Superior temporal gyrus (tissue), 1 donor: ENCODE measurements around the gene CPLX3.
A peak's percentile ranks its signal among the peaks of the same experiment; 100 is the strongest.
"Not testable (repeated sequence)": the region's sequence is repeated elsewhere in the genome, so short reads cannot be mapped to it uniquely, and the experiment has no call there.

Experiments
- DNase-seq: peaks from one replicate; pipeline ENCODE4 v3.0.0-alpha.2; 2016; ENCODE audit errors: extremely low spot score

Gene CPLX3, protein sequence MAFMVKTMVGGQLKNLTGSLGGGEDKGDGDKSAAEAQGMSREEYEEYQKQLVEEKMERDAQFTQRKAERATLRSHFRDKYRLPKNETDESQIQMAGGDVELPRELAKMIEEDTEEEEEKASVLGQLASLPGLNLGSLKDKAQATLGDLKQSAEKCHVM

DNA sequence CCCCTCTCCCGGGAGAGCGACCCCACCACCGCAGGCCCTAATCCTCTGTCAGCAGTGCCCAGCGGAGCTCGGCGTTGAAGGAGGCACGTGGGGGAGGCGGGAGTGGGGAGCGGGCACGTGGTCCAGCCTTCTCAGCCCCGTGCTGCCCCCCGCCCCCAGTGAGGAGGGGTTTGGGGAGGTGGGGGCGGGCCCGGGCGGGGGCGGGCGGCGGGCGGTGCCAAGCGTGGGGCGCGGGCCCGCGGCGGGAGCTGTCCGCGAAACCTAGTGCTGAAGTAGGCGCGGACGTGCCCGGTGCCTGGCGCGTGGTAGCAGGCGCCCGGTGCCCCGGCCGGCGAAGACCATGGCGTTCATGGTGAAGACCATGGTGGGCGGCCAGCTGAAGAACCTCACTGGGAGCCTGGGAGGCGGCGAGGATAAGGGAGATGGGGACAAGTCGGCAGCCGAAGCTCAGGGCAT, at the start of gene CPLX3:
CPLX3 (plus strand) TSS at position 264 of the 456 bp plus-strand sequence; CDS start at position 341, 77 bp downstream.
- no peak for DNase-seq

DNA sequence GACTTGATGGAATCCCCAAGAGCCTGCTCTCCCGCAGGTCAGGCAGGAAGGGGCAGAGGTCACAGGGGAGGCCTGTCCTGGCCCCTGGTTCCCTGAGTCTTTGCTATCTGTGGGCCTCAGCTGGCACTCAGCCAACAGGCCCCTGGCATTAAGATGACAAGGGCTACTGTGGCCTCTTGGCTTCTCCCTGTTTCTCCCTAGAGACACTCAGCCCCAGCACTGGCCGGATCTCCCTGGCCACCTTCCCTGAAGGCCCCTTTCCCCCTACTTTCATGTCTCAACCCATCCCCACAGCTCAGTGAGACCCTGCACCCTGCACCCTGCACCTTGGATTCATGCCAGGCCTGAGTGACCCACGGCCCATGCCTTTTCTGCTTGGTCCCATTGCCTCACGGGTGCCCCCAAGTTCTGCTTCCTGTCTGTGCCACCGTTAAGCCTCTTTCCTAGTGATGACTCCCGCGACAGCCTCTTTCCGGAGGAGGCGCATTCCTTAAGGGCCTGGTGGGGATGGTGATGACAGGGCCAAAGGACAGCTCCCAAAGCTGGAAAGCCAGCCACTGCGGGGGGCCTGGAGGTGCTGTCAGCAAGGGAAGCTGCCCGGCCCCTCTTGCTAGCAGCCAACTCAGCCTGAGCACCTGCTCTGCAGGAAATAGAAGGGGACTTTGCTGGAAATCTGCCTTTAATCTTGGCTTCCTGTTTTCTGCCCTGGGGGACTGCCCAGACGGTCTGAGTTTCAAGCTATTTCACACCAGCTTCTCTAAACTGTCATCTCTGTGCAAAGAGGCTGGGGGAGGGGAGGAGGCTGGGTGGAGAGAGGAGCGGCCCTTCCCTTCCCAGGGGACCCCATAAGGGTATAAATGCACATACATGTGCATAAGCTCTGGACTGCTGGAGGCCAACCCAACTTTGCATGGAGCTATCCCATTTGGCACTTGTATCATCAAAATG, 49.3 kb upstream of the CPLX3 start:
- DNase-seq, result no peak

DNA sequence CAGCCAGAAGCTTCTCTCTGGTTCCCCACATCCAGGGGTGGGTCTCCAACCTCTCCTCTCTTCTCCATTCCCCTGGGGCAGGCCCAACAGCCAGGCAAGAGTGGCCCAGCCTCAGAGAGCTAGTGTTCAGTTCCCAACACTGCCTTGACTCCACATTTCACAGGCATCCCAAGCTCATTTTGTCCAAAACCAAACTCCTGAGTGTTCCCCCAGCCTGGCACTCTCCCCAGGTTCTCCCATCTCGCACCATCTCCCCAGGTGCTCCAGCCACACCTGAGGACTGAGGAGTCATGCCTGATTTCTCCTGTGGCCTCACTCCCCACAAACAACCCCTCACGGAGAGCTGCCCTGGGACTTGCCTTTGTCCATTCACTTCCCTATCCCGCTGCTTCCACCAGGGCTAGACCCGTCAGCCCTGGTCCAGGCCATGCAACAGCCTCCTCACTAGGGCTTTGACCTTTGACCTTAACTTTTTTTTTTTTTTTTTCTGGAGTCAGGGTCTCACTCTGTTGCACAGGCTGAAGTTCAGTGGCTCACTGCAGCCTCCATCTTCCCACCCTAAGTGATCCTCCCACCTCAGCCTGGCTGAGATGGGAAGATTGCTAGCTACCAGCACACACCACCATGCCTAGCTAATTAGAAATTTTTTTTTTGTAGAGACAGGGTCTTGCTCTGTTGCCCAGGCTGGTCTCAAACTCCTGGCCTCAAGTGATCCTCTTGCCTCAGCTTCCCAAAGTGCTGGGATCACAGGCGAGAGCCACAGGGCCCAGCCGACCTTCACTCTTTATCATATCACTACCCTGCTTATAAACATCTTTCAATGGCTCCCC, 48.4 kb upstream of the CPLX3 start:
- no peak for DNase-seq

DNA sequence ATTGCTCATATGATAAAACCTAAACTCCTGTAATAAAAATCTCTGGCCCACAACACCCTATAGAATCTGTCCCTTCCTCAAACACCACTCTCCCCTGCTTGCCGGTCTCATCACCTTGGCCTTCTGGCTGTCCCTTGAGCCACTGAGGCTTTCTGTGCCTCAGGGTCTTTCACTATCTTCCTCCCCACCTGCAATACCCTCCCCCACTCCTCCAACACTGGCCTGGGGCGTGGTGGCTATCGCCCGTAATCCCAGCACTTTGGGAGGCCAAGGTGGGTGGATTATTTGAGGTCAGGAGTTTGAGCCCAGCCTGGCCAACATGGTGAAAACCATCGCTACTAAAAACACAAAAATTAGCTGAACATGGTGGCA, 47.8 kb upstream of the CPLX3 start:
- DNase-seq, result no peak

DNA sequence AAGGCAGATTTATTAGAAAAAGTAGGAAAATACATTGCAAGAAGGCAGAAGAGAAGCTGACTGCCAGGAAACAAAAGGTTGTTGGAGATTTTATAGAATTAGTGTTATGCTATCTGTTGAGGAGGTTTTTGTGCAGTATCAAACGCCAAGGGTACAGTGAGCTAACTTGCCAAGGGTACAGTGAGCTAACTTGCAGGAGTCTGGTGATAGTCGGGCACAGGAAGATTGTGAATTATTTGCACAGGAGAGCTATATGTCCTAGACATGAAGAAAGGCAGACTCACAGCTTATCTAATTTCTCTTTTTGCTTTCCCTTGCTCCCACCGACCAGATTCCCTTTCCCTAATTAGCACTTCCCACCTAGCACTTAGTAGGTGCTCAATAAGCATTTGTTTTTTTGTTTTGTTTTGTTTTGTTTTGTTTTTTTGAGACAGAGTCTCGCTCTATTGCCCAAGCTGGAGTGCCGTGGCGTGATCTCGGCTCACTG, 47.2 kb upstream of the CPLX3 start:
- DNase-seq, result no peak

DNA sequence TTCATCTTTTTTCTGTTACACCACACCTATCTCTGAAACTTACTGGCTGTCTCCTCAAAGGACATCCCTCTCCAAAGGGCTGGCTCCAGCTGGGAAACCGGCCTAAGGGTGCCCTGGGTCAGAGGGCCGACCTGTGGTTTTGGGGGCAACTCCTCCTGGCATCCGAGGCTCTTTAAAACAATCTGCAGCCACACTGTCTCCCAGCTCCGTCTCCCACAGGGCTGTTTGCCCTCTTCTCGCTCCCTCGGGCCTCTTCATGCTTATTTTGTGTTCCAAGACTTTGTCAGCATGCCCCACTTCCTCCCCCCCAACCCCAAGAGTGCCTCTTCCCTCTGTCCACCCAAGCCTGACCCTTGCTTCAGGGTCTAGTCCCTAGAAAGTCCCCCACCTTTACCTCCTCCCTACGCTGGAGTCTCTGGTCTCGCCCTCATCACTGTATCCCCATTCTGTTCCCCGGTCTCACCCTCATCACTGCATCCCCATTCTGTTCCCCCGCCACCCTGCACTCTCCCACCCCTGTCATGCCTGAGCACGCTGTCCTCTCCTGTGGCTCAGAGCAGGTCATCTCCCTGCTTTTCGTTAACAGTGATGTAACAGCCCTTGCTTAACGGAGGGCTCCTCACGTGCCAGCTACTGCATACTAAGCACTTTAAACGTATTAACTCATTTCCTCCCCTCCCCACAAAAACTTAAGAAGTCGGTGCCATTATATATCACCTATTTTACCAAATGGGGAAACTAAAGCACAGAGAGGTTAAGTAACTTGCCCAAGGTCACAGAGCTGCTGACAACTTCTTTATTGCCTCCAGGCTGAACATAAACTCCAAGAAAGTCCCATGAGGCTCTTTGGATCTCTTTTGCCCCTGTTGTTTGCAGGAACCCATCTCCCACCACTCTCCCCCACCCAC, 45.6 kb upstream of the CPLX3 start:
- no peak for DNase-seq

DNA sequence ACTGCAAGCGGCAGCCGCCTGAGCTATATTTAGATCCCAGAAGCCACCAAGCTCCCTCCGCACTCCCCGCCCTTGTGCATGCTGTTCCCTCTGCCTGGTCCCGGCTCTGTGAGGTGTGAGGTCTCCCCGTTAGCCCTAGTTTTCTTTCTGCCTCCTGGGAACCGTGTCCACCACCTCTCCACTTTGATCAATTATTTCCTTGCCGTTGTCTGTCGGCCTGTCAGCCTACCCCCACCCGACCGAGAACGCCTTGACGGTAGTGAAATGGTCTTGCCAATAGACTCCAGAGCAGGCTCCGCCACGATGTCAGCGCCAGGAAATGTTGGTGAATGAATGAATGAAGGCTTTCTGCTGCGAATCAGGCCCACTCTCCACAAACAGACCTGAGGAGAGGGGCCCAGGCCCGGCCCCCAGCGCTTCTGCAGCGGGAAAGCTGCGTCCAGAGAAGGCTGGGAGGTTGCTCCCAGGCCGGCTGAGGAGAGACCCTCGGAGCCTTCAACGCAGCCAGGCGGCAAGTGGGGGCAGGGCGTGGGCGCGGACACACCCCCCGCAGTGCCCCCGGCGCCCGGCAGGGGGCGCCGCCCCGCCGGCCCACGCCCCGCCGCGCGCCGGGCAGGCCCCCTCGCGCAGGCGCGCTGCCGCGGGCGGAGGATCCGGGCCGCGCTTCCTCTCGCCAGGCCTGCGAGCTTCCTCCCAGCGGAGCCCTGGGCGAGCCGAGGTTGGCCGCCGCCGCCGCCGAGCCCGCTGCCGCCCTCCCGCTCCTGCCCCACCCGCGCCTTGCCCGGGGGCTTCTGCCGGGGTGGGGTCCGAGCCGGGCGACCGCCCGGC, 44.8 kb upstream of the CPLX3 start, which contains the start of gene CSK:
CSK (plus strand) TSS at position 650 of the 828 bp plus-strand sequence. CDS start 16,218 bp downstream, outside the sequence.
- DNase-seq, result peak; percentile 63

DNA sequence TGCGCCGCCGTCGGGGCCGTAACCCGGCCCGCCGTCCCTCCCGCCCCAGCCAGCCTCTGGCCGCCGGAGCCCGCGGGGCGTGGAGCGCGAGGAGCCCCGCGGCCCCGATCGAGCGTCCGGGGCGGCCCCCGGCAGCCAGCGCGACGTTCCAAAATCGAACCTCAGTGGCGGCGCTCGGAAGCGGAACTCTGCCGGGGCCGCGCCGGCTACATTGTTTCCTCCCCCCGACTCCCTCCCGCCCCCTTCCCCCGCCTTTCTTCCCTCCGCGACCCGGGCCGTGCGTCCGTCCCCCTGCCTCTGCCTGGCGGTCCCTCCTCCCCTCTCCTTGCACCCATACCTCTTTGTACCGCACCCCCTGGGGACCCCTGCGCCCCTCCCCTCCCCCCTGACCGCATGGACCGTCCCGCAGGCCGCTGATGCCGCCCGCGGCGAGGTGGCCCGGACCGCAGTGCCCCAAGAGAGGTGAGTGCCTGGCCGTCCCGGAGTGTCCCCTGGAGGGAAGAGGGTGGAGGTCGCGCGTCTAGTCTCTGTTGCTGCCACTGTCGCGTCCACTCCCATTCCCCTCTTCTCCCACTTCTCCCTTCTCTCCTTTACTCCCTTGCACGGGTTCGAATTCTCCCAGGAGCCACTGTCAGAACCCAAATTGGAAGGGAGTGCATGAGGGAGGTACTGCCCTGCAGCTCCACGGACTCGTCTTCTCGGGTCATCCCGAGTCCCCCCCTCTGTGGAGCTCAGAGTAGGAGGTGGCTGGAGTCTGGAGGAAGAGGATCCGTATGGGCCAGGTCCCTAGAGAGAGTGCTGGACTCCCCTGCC, 44.0 kb upstream of the CPLX3 start:
- no peak for DNase-seq

DNA sequence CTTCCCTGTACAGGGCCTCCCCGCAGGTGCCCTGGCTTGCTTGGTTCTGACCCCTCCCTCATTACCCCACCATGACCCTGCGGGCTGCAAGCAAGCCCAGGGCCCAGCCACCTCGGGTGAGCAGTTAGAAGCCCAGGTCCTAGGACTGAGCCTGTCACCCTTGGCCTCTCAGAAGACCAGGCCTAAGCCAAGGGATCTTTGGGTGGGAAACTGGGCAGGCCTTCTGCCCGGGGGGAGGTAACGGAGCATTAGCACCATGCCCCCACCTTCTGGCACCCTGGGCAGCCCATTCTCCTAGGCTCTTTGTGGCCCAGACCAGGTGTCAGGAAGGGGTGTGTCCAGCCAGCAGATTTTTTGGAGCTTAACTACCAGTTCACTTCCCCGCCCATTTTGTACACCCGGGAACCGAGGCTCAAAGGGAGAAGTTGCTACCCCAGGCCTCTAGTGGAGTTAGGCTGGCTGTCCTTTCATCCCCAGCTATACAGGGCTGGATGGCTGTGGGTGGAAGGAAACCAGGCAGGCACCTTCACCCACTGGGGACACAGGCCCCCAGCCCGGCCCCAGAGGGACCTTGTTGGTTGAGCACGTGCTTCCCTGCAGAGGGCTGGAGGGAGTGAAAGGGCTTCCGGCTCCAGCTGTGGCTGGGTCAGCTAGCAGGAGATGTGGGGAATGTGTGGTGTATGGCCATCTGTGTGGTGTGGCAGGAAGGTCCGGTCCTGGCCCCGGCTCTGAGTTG, 43.2 kb upstream of the CPLX3 start:
- no peak for DNase-seq

DNA sequence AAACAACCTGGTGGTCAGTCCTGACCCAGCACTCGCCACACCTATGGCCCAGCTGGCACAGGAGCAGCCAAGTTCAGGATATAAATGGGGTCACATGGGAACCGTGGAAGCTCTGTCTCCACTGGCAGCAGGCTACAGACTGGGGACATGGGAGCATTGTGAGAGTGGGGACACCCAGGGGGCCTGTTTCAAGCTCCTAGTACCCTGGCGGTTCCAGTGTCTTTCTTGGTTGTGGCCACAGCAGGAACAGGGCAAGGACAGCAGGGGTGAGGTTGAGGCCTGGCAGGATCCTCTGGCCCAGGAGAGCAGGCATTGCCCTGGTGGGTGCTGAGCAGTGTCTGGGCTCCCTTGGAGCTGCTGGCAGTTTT, 42.6 kb upstream of the CPLX3 start:
- no peak for DNase-seq

DNA sequence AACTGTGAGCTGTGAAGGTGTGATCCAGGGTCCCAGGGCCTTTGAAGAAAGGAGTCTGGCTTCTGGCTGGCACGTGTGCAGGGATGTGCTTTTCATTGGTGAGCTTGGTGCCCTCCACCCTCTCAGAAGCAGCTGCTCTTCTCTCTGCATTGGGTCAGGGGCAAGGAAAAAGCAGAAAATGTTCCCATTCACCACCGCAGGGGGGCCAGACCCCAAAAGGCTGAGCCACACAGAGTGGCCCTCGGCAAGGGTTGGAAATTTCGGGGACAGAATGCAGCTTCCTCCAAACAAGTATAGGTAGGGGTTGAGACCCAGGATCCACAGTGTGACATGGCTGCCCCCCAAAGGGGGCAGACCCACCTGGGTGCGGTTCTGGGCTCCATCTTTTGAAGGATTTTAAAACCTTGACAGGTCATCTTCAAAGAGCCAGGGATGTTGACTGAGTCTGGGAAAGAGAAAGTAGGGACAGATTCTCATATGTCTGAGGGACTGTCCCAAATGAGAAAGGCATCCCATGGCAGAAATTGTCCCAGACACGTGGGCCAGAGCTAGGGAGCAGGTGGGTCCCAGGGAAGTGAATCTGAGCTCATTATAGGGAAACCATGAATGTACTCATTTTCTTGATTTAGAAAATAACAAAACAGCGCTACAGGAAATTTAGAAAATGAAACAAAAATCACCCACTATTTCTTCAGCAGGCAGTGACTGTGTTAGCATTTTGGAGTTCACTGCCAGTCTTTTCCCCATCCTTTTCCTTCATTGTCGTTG, 41.8 kb upstream of the CPLX3 start:
- no peak for DNase-seq

DNA sequence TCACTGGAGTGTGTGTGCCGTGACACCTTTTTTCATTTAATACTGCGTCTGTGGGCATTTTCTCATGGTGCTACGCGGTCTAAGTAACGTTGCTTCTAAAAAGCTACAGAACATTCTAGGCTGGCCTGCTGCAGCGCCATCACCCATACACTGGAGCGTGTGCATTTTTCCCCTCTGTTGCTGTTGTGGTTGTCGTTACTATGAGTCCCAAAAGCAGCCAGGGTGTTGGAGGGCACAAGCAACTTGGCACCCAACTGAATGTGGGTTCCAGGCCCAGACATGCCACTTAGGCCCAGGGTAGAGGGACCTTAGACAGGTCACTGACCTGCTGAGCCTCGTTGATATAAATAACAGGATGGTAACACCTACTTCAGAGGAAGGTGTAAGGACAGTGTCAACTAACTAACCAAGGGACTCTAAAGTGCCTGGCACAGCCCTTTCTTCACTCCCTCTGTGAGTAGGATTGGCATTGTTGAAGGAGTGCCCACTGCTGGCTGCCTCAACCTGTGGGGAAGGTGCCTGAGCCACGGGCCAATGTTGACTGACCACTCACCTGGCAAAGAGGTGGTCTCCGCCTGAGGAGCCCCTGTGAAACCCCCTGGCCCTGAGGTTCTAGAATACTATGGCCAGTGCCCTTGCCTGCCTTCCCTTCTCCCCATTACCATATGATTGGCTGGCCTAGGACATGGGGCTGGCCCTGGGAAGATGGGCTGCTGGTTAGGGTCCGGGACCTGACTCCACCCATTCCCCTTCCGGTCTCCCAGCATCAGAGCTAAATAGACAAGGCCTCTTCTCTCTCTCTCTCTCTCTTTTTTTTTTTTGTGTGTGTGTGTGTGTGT, 41.0 kb upstream of the CPLX3 start:
- no peak for DNase-seq

DNA sequence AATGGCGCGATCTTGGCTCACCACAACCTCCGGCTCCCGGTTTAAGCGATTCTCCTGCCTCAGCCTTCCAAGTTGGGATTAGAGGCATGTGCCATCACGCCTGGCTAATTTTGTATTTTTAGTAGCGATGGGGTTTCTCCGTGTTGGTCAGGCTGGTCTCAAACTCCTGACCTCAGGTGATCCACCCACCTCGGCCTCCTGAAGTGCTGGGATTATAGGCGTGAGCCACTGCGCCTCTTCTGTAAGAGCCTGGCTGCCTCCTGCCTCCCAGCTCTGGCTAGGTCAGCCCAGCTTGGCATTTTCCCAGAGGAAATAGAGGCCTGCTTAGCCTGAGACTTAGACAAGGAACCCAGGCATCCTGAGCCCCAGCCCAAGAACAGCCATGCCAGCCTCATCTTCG, 40.3 kb upstream of the CPLX3 start:
- DNase-seq, result not testable (repeated sequence)

DNA sequence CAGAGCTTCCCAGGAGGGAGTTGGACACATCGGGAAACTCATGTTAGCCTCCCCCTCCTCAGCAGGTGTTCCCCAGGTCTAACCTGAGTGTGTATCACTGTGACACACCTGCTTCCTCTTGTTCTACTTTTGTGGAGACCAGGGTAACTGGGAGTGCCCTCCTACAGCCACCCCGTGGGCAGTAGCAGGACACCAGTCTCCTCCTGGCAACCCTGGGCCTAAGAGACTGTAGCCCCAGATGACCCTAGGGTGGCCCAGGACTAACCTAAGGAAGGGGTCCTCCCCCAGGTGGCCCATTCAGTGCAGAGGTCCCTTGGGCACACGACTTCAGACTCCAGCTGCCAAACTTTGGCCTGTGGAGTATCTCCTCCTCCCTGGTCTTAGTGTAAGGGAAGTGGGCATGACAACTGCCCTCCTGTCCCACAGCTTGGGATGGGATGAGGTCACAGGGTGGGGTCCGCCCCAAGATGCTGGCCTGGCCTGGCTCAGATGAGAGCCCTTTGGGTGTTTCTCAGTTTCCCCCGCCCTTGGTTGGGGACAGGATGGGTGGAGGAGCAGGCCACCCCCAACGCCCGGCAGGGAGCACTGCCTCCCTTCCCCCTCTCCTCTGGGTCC, 39.8 kb upstream of the CPLX3 start:
- DNase-seq, result no peak

DNA sequence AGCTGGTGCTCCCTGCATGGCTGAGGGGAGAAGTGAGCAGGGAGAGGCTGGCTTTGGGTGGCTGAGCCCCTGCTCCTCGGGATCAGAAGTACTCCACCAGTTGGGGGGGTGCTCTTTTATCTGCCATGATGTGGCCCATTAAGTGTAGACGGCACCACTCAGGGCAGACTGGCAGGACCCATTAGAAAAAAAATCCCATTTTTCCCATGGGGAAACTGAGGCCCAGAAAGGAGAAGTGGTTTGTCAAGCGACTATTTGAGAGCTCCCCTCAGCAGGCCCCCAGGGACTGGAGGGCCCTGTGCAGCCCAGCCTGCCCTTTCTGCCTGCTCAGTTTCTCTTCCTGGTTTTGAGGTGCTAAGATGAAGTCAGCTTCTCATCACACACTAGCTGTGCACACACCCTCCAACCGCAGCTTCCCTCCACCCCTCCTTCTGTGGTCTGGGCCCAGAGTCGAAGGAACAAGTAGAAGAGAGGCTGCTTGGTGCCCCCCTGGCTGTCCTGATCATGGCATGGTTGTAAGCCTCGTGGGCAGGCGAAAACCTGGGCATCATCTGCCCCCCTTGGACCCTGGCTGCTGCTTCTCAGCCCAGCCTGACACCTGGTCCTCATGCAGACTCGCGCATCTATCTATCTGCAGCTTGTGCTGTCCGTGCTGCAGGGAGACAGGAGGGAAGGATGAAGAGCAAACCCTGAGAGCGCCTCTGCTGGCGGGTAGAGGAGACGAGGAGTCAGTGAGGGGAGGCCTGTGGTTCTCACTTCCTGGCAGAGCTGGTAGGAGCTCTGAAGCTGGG, 39.0 kb upstream of the CPLX3 start:
- peak; percentile 60 for DNase-seq
